Measurements from ENCODE around the gene PAK4.

- TF ChIP-seq CTCF (IDR thresholded peaks at IDR 0.05; ENCODE audit: low read depth, low read length): no peak
- no peak for TF ChIP-seq POLR2A (IDR thresholded peaks at IDR 0.05; ENCODE audit: extremely low read depth, insufficient read length)
- no peak for TF ChIP-seq MAX (IDR thresholded peaks at IDR 0.05; ENCODE audit: low read depth, low read length)
Measured at GRCh38 chr19:39158646-39159260, 33.2 kb downstream of the PAK4 start.

Measured in NB4 (cell line).